Hematopoietic multipotent progenitor cell treated with erythropoietin and hydrocortisone succinate and interleukin-3 and kit ligand, for 8 days (in vitro differentiated cells): ENCODE data around the gene COPA.
"Not testable (repeated sequence)": the region's sequence is repeated elsewhere in the genome, so short reads cannot be mapped to it uniquely, and the experiment has no call there.

Experiments used
- DNase-seq: peaks from one replicate; pipeline ENCODE4 v3.0.0-alpha.2; 2015

The COPA gene

DNA sequence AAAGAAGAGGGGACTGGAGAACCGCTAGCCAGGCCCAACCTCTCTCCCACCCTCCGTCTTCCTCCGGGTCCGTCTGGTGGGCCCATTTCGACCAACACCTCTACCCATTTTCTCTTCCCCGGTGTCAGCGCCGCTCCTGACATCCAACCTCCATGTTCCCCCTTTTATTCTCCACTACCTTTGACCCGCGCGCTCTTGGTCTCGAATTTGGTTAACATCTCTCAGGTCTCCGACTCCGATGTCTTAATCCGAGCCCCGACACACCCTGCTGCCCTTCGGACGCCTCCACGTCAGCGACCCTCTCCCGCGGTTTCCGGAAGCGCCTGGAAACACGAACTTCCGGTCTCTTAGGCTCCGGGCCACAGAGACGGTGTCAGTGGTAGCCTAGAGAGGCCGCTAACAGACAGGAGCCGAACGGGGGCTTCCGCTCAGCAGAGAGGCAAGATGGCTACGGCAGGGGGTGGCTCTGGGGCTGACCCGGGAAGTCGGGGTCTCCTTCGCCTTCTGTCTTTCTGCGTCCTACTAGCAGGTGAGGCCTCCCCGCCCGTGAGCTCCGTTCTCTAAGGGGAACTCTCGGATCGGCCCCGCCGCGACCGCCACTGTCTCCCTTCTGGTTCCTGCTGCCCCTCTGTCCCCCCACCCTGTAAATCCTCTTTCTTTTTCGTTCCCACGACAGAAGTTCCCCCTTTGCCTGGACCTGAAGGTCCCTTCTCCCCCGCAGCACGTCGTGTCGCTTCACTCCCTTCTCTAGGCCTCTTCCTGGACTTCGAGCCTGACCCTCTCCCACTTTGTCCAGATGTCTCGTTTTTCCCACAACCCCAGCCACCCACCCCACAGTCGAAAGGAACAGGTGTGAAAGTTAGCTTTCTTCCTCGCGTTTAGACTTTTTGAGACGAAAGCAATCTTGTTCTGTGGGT is at the start of gene COPA, which contains the start of gene NCSTN:
Gene COPA, minus strand, starts transcription at position 298 of the 917 bp plus-strand sequence. Its CDS starts 80 bp downstream, at position 218.
Gene NCSTN, plus strand, starts transcription at position 431 of the 917 bp plus-strand sequence. Its CDS starts 14 bp downstream, at position 445.
- DNase-seq, result peak; percentile 95

DNA sequence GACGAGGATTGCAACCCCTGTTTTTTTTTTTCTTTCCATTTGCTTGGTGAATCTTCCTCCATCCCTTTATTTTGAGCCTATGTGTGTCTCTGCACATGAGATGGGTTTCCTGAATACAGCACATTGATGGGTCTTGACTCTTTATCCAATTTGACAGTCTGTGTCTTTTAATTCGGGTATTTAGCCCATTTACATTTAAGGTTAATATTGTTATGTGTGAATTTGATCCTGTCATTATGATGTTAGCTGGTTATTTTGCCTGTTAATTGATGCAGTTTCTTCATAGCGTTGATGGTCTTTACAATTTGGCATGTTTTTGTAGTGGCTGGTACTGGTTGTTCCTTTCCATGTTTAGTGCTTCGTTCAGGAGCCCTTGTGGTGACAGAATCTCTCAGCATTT is 45.4 kb upstream of the COPA start:
- not testable (repeated sequence) for DNase-seq

DNA sequence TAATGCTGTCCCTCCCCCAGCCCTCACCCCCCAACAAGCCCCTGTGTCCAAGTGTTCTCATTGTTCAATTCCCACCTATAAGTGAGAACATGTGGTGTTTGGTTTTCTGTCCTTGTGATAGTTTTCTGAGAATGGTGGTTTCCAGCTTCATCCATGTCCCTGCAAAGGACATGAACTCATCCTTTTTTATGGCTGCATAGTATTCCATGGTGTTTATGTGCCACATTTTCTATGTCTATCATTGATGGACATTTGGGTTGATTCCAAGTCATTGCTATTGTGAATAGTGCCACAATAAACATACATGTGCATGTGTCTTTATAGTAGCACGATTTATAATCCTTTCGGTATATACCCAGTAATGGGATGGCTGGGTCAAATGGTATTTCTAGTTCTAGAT is 41.8 kb upstream of the COPA start:
- DNase-seq, result not testable (repeated sequence)

DNA sequence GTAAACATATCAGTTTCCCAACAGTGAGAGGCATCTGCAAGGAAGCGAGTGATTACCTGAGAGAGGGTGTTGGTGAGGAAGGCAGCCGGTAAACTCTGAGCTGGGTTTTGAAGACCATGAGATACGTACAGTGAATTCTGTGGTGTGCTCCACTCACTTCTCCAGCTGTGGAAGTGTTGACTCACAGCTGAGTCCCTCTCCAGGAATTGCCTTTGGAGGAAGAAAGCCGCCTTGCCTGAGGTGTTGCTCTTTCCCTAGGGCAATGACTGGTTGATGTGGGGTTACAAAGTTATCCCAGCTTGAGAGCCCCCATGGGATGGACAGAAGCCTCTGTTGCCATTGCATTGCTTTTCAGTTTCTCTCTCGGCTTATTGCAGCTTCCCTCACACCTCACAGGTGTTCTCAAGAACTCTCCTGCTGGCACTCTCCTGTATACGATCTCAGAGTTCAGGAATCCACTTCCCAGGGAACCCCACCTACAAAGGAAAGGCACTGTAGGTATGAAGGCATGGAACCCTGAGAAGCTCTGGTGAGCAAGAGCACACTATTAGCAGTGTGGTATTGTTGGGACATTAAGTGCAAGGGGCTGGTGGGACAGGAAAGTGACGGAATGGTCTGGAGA is 34.6 kb upstream of the COPA start:
- DNase-seq, result no peak

DNA sequence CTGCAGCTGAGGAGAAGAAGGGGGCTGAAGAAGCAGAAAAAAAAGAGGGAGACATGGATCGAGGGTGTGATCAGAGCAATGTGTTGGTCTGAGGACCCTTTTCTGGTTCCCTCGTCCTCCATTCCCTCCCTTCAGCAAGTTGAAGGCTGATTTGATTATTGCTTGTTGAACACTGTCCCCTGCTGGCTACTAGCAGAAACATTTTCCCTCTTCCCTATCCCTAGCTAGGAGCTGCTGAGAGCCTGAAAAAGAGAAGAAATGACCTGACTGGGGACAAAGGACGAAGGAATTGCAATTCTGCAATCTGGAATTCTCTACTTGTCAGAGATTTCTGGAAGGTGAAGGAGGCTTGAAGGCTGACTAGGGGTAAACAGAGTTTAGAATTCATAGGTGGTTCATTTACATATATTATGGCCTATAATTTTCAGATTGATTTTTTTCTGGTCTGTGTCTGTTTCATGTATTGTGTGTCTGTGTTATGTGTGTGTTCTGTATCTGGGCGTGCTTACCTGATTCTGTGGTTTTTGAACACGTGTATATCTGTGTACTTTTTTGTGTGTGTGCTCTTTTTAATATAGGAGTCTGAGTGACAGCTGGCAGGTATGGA is 33.6 kb upstream of the COPA start:
- peak; percentile 81 for DNase-seq

DNA sequence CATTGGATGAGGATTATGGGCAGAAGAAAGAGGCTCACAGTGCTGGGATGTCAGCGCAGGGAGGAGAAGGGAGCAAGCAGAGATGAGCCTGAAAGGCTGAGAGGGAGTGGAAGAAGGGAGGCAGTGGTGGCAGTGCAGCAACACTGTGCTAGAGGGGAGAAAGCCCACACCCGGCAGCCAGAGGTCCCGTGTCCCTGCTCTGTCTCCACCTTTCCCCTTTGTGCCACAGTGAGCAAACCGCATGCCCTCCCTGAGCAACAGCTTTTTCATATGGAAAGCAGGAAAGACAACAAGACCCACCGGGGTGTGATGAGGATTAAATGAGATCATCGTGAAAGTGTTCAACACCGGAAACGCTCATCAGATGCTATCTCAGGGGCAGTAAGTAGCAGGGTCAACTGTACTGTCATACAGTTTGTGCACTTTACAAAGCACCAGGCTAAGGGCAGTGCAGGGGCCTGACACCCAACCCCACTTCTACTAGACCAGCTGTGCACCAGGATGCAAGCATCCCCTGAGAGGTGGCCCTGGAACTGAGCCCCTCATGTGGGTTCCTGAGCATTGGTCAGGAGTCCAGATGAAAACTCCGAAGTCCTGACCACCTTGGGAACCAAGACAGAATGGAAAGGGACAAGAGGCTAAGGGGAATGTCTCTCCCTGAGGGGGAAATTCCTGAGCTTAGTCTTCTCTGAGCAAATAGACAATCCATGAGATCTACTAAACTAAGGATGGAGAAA is 32.9 kb upstream of the COPA start:
- peak; percentile 14 for DNase-seq

DNA sequence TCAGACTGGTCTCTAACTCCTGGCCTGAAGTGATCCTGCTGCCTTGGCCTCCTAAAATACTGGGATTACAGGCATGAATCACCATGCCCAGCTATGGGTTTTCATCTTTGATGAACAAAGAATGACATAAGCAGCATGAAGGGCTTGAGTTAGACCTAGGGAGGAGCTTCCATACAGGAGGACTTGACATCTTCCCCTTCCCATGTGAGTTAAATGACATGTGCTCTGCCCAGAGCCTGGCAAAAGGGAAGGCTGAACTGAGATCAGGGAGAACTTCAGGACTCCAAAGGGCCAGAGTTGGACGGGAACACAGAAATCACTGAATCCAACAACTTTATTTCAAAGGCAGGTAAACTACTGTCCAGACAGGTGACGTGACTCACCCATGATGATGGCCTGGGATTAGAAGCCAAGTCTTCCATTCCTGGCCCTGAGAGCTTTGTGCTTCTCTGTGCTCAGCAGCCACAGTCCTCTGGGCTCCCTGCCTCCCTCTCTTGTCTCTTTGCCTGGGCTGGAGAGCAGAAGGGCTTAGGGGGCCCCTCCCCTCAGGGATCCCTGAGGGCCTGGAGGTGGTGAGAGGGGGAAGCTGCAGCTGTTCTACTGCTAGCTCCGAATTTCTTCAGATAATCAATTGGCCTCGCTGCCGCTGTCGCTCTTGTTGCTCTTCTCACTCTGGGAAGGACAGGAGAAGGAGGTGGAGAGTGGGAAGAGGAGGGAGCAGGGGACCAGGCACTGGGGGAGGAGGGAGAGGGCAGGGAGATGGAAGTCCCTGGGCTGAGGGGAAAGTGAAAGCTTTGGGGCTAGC is 31.5 kb upstream of the COPA start:
- no peak for DNase-seq

DNA sequence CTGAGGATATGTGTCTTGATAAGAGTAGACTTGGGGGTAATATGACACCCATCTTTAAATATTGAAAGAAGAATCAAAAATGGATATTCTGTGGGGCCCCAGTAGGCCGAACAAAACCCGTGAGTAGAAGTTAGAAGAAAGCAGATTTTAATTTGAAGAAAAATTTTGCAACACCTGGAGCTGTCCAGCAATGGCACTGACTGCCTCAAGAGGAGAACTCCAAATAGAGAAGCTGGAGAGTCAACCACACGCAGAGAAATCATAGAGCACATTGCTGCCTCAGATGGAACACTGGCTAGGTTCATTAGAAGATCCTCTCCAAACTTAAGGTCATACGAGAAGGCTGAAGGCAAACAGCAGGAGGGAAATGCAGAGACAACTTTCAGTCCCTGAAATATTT is 30.6 kb upstream of the COPA start:
- DNase-seq, result no peak

DNA sequence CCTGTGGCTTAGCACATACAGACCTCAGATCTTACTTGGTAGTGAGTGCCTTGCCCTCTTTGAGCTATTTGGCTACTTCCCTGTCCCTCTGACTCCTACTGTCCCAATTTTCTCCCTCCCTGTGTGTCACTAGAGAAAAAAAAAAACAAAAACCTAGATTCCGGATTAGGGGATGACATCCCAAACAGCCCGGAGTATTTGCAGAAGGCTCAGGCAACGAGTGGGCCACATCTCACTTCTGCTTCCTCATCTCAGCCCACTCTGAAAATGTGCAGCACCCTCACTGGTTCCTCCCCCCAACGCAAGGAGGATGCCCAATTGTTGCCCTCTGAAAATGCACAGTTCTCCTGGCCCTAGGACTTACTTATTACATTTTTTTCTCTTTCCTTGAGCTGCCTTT is 28.7 kb upstream of the COPA start:
- no peak for DNase-seq

DNA sequence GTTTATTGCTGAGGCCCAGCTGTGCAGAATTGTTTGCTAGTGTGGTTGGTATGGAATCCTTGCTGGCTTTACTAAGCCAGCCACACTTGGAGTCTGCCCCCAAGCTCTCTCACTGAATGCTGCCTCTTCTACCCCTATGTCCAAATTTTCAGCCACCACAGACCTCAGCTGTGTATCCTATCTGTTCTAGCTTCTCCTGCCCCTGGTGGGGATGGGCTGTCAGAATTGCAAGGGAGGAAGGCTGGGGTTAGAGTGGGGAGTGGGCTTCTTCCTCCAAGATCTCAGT is 28.2 kb upstream of the COPA start:
- DNase-seq, result no peak

DNA sequence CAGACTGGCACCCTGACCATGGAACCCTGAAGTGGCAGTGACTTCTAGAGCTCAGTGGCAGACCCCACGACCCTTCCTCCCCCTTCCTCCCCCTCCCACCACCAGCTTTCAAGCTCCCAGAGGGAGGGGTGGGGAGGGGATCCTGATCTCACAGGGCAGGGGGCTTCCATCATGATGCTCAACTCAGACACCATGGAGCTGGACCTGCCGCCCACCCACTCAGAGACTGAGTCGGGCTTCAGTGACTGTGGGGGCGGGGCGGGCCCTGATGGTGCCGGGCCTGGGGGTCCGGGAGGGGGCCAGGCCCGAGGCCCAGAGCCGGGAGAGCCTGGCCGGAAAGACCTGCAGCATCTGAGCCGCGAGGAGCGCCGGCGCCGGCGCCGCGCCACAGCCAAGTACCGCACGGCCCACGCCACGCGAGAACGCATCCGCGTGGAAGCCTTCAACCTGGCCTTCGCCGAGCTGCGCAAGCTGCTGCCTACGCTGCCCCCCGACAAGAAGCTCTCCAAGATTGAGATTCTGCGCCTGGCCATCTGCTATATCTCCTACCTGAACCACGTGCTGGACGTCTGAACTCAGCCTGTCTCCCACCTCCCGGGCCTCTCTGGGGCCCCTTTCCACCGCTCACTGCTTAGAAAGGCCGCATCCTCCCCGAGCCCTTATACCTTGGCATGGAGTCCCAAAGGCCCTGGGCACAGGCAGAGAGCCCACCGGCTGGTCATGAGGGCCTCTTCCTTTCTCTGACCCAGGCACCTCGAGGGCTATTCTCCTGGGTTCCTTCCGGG is 27.7 kb upstream of the COPA start:
- no peak for DNase-seq

DNA sequence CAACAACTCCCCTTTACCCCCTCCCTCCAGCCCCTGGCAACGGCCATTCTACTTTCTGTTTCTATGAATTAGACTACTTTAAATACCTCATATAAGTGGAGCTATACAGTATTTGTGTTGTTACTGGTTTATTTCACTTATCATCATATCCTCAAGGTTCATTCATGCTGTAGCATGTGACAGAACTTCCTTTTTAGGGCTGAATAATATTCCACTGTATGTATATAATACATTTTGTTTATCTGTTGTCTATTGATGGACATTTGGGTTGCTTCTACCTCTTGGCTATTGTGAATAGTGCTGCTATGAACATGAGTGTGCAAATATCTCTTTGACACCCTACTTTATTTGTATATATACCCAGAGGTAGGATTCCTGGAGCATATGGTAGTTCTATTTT is 26.0 kb upstream of the COPA start:
- no peak for DNase-seq

DNA sequence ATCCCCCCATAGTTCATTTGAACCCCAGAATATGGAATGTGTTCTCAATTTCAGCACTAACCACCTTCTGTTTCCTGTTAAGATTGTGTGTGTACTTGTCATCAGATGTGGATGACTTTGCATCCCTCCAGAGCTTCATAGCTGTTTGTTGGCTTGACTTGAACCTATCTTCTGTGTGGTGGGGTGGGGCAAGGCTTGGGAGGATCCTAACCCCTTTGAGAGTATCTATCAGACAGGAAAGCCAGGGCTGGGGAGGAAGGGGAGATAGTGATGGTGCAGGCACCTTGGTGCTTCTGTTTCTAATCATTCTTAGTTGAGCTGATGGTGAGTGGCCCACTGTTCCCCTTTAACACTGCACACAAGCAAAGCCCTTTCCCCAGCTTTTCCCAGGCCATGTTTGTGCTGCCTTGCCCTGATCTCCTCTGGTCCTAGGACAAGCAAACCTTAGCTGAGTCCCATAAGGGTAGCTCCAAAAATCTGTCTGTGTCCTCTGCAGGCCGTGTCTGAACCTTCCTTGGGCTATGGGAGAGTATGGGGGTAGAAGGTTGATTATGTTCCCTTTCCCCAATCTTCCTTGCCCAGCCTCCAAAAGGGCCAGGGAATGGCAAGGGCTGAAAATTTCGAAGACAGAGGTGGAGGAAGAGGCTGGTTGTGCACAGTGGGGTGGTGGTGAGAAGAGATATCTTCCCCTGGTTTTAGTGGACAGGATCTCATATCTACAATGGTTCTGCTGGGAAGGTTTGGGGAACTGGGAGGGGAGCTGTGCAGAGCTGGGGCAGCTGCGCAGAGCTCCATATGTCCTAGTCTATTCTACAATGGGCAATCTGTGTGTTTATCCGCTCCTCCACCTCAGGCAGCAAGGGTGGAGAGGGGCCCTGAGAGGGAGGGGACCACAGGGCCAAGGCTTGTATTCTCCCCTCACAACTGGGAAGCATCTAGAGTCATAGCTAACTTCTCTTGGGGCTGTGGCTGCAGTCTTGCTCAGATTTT is 25.2 kb upstream of the COPA start:
- peak; percentile 60 for DNase-seq

DNA sequence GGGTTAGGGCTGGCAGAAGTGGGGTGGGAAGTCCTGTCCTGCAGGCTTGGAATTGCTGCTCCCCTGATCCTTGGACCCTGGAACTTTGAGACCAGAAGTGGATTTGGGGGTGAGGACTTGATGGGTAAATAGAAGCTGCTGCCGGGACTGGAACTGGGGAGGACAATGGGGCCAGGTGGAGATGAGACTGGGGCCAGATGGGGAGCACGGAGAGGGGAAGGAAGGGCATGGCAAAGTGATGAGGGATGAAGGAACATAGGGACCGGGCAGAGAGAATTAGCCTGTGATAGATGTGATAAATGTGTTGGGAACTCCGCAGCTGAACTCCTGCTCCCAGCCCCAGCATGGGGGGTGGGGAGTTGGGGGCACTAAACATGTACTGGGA is 24.5 kb upstream of the COPA start:
- no peak for DNase-seq

DNA sequence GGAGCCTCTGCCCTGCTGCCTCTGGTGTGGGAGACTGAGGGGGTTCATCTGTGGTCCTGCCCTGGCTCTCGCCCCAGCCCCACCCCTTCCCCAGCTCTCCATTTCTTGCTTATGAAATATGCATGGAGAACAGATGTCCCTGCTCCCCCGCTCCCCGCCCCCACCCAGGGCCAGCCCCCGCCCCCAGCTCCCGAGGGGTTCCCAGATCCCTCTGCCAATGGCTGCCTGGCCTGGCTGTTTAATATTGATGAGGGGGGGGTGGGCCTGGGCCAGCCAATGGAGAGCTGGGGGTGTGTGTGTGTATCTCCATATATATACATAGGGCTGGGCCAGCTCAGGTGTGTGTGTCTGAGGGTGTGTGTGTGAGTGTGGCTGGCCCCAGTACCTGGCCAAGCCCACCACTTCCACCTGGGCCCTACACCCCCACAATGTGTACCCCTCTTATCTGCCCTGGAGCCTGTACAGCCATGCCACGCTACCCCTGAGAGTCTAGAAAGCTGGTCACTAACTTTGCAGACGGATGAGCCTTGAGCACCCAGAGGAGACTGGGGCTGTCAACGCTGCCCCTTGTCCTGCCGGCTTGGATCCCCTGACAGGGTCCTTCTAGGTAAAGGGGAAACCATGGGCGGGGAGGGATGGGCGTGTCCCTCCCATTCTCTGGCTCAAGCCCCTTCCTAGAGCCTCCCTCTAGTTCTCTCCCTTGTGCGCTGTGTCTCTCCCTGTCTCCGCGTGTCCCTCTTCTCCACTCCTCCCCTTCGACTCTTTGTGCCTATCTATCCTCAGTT is 23.9 kb upstream of the COPA start, which contains the start of gene NHLH1:
Gene NHLH1, plus strand, starts transcription at position 341 of the 785 bp plus-strand sequence. CDS start 3,661 bp downstream, outside the sequence.
- DNase-seq, result no peak

DNA sequence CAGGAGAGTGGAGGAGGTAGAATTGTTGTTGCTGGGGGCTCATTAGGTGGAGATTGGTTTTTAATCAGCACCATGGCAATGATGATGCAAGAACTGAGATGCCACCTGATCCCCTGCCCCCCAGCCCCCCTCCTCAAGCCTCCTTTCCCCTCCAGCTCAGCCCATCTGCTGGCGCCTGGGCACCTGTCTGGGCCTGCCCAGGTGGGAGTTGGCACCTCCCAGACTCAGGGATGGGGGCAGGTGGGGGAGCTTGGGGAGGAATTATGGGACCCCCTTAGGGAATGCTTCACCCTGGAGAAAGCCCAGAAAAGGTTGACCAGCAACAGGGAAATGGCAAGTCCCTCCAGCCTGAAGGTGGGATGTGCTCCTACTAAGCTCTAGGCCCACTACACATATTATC is 22.3 kb upstream of the COPA start:
- DNase-seq, result no peak

DNA sequence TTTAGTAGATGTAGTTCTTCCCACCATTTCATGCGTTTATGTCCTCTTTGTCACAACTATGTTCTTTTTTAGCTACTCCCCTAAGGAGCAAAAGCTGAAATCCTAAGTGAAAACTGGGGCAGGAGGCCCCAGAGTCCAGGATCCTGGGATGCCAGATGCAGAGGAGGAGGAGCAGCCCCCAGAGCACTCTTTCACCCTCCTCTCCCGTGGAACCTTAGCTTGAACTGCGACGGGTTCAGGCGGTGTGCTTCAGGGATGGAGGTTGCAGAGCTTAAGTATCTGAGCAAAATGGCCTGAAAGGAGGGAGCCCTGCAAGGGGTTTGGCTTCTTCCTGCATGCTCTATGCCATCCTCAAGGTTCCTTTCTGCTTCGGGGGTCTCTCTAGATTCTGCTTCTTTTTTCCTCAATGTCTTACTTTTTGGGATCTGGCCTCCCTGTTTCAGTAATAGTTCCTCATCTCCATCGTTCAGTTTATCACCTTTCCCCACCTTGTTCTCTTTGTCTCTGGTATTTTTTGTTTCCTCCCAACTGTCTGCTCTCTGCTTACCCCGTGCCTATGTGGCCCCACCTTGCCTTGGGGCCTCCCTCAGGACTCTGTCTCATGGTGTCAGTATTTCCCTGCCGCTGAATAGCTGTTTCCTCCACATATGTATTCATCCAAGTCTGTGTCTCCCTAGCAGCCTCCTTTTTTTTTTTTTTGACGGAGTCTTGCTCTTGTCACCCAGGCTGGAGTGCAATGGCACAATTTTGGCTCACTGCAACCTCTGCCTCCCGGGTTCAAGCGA is 21.1 kb upstream of the COPA start:
- no peak for DNase-seq

DNA sequence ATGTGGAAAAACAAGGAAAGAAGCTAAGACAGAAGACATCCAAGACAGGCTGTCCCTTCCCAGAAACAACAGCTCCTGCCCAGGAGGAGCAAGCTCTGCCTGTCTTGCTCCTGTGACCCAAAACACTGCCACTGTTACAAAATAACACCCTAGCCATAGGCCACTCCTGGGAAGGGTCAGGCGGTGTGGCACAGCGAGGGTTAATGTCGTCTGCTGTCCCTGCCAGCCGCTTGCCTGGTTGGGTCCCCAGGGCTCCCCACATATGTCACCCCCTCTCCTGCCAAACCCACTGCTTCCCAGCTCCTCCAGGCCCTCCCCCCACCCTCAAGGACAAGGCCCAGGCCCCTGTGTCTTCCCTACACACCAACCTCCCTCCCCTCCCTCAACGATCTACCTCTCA is 20.0 kb upstream of the COPA start:
- DNase-seq, result no peak
